Smooth muscle cell (in vitro differentiated cells): ENCODE results near the gene REPS2. TPM values are rescaled to one million over a fixed set of nuclear protein-coding genes. Genes with fewer than 3 reads are reported as not detected.

Experiments used
- DNase-seq: peaks from one replicate; lab custom pipeline; 2025; ENCODE audit not compliant: unreplicated experiment; lab: John Stamatoyannopoulos, UW
- H2AFZ ChIP-seq: fragments of 200-600 bp; sonication (generic); 2 replicates; pipeline ENCODE4 v1.6.0; 2016; ENCODE audit warnings: antibody characterized with exemption, low read depth, mild to moderate bottlenecking
- H3F3A ChIP-seq: fragments of 200-600 bp; sonication (generic); 2 replicates; pipeline ENCODE4 v1.6.0; 2017; ENCODE audit warnings: antibody characterized with exemption, low read depth
- H3K27ac ChIP-seq: fragments of 200-600 bp; sonication (generic); 2 replicates; pipeline ENCODE4 v1.5.1; 2016; ENCODE audit warnings: low read depth, mild to moderate bottlenecking
- H3K27me3 ChIP-seq: fragments of 200-600 bp; sonication (generic); 2 replicates; pipeline ENCODE4 v1.6.1; 2016; ENCODE audit warnings: low read depth, mild to moderate bottlenecking
- H3K36me3 ChIP-seq: fragments of 200-600 bp; sonication (generic); 2 replicates; pipeline ENCODE4 v1.5.1; 2016; ENCODE audit warnings: low read depth
- H3K4me1 ChIP-seq: fragments of 200-600 bp; sonication (generic); 2 replicates; pipeline ENCODE4 v1.5.1; 2016; ENCODE audit warnings: low read depth
- H3K4me2 ChIP-seq: fragments of 200-600 bp; sonication (generic); 2 replicates; pipeline ENCODE4 v1.6.0; 2016; ENCODE audit warnings: mild to moderate bottlenecking
- H3K4me3 ChIP-seq: fragments of 200-600 bp; sonication (generic); 2 replicates; pipeline ENCODE4 v1.5.1; 2016; ENCODE audit warnings: mild to moderate bottlenecking
- H3K79me2 ChIP-seq: fragments of 200-600 bp; sonication (generic); 2 replicates; pipeline ENCODE4 v1.6.0; 2016; ENCODE audit warnings: low read depth, mild to moderate bottlenecking
- H3K9ac ChIP-seq: fragments of 200-600 bp; sonication (generic); 2 replicates; pipeline ENCODE4 v1.6.0; 2016; ENCODE audit warnings: low read depth
- H3K9me3 ChIP-seq: fragments of 200-600 bp; sonication (generic); replicated peaks from 2 replicates; pipeline ENCODE4 v1.5.1; 2016; ENCODE audit warnings: low read depth
- H4K20me1 ChIP-seq: fragments of 200-600 bp; sonication (generic); 2 replicates; pipeline ENCODE4 v1.6.0; 2016; ENCODE audit warnings: low read depth
- WGBS: methylation state at CpG from one replicate; pipeline ENCODE4 v1.1.7; 2016; ENCODE audit warnings: low lambda C conversion rate; 5-methylcytosine and 5-hydroxymethylcytosine counted together
- polyA plus RNA-seq: library from polyadenylated mRNA; unstranded; fragments of >200 nt; fragmentation: Nextera tagmentation; extraction: Ambion mirVana; gene quantifications from 2 replicates; pipeline ENCODE4 v1.2.1, GENCODE V29; 2016
- total RNA-seq: library from RNA; depleted of rRNA; stranded (reverse); fragments of >200 nt; gene quantifications from 2 replicates; pipeline ENCODE4 v1.2.3, GENCODE V29; 2014
- TF ChIP-seq, protein P1 (sequence below): fragments of 200-600 bp; sonication (generic); IDR thresholded peaks from 2 replicates; pipeline ENCODE4 v1.5.1; 2017; ENCODE audit warnings: borderline replicate concordance, mild to moderate bottlenecking, antibody characterized with exemption; ENCODE audit not compliant: insufficient read depth, poor library complexity, severe bottlenecking

The REPS2 gene
- total and polyA plus RNA-seq, 2 experiments from 2014 or later = 1.0 to 1.2 TPM

DNA sequence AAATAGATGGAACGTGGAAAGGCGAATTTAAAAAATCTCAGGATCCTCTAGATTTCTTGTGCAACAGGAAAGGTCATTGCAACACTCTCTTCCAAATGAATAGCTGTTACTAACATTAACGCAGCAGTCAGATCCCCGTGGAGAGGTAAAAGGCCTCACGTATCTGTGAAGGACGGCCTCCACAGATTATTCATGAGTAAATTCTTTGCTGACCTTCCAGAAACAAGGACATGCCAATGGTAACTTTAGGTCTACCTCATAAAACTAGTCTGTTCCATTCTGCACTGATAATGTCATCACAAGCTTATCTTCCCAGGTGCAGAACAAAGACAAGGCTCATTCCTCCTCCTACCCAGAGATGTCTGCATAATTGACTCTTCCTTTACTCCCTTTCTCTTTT is 16.1 kb upstream of the REPS2 start:
- Histone ChIP-seq H3K4me1 (no peaks in the 10 kb centered on the region), H3K27me3 (no peaks in the 10 kb centered on the region), H3K9me3 (no peaks in the 10 kb centered on the region), H3K4me2 (no peak overlapping the region), H3K79me2 (no peaks in the 10 kb centered on the region), H2AFZ (peak overlapping the region; percentile 29), H3K4me3 (no peak overlapping the region), H3K9ac (no peak overlapping the region), H4K20me1 (no peaks in the 10 kb centered on the region), H3K27ac (no peak overlapping the region), H3K36me3 (no peaks in the 10 kb centered on the region), H3F3A (no peaks in the 10 kb centered on the region)
- 39% methylated on average over 6 of the region's 6 CpGs for WGBS
- TF ChIP-seq, protein P1, sequence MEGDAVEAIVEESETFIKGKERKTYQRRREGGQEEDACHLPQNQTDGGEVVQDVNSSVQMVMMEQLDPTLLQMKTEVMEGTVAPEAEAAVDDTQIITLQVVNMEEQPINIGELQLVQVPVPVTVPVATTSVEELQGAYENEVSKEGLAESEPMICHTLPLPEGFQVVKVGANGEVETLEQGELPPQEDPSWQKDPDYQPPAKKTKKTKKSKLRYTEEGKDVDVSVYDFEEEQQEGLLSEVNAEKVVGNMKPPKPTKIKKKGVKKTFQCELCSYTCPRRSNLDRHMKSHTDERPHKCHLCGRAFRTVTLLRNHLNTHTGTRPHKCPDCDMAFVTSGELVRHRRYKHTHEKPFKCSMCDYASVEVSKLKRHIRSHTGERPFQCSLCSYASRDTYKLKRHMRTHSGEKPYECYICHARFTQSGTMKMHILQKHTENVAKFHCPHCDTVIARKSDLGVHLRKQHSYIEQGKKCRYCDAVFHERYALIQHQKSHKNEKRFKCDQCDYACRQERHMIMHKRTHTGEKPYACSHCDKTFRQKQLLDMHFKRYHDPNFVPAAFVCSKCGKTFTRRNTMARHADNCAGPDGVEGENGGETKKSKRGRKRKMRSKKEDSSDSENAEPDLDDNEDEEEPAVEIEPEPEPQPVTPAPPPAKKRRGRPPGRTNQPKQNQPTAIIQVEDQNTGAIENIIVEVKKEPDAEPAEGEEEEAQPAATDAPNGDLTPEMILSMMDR = no peak
- no peak for DNase-seq

DNA sequence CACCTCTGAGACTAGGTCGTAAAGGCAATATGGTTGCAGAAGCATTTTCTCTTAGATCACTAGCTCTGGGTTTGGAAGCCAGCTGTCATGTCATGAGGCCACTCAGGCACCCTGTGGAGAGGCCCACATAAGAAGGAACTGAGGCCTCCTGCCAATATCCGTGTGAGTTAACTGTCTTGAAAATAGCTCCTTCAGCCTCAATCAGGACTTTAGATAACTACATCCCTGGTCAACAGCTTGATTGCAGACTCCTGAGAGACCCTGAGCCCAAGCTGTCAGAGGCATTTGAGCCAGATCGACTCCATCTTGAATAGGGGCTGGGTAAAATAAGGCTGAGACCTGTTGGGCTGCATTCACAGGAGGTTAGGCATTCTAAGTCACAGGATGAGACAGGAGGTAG is 15.1 kb upstream of the REPS2 start:
- Histone ChIP-seq H3K27me3 (no peaks in the 10 kb centered on the region), H2AFZ (no peak overlapping the region), H3K4me1 (no peaks in the 10 kb centered on the region), H3K4me2 (no peak overlapping the region), H3K27ac (no peak overlapping the region), H3K4me3 (no peak overlapping the region), H3K79me2 (no peaks in the 10 kb centered on the region), H3K36me3 (no peaks in the 10 kb centered on the region), H3K9ac (no peak overlapping the region), H3F3A (no peaks in the 10 kb centered on the region), H4K20me1 (no peaks in the 10 kb centered on the region), H3K9me3 (no peaks in the 10 kb centered on the region)
- TF ChIP-seq, protein P1 = no peak
- WGBS = 48% methylated on average over 3 of the region's 3 CpGs
- DNase-seq = no peak

DNA sequence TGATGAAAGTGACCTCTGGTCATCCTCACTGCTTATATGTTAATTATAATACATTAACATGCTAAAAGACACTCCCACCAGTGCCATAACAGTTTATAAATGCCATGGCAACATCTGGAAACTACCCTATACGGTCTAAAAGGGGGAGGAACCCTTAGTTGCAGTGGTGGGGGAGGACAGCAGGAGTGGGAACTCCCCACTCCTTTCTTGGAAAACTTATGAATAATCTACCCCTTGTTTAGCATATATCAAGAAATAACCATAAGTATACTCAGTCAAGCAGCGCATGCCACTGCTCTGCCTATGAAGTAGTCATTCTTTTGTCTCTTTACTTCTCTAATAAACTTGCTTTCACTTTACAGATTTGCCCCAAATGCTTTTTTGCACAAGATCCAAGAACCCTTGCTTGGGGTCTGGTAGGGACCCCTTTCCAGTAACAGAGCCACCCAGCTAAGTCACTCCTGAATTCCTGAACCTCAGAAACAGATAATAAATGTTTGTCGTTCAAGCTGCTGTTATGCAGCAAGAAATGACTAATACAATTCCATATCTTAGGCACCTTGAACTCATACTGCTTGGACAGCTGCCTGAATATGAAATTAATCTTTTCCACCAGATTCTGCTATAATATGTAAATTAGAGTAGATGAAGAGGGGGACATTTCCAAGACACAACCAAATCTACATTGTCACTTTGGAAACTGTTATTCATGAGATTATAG is 14.4 kb upstream of the REPS2 start:
- no peaks in the 10 kb centered on the region for H3K36me3 ChIP-seq
- no peak for DNase-seq
- H3K4me1 ChIP-seq = no peaks in the 10 kb centered on the region
- no peaks in the 10 kb centered on the region for H3K27me3 ChIP-seq
- WGBS = 69% methylated on average over 3 of the region's 3 CpGs
- no peaks in the 10 kb centered on the region for H3F3A ChIP-seq
- no peaks in the 10 kb centered on the region for H3K9me3 ChIP-seq
- no peaks in the 10 kb centered on the region for H4K20me1 ChIP-seq
- TF ChIP-seq, protein P1 = no peak
- H3K4me2 ChIP-seq = no peak overlapping the region
- no peak overlapping the region for H3K4me3 ChIP-seq
- no peak overlapping the region for H3K9ac ChIP-seq
- no peak overlapping the region for H3K27ac ChIP-seq
- H3K79me2 ChIP-seq = no peaks in the 10 kb centered on the region
- H2AFZ ChIP-seq = no peak overlapping the region

DNA sequence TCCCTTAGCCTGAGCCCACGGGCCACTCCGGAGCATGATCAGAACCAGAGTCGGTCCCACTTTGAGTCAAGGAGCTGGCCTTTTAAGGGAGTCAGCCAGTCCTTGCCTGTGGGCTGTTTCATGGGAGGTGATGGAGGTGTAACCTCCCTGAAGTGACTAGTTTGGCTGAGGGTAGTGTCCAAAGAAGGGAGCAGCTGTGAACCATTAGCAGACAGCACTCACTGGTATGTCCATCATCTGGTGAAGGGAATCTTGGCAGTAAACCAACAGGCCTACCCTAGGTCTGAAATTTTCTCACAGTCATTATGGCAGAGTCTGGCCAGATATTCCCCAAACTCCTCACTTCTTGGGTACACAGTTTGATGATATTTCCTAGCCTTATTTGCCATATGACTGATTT is 12.3 kb upstream of the REPS2 start:
- Histone ChIP-seq H3K4me2 (no peak overlapping the region), H3K27me3 (no peaks in the 10 kb centered on the region), H3K9me3 (no peaks in the 10 kb centered on the region), H2AFZ (no peak overlapping the region), H3K4me1 (no peaks in the 10 kb centered on the region), H4K20me1 (no peaks in the 10 kb centered on the region), H3K79me2 (no peaks in the 10 kb centered on the region), H3F3A (no peaks in the 10 kb centered on the region), H3K4me3 (no peak overlapping the region), H3K27ac (no peak overlapping the region), H3K9ac (no peak overlapping the region), H3K36me3 (no peaks in the 10 kb centered on the region)
- TF ChIP-seq, protein P1 = no peak
- WGBS = 93% methylated on average over 3 of the region's 3 CpGs
- DNase-seq = no peak
